GM21367 (cell line): ENCODE results near the gene PAN3.

Experiments
- ATAC-seq: cut with Tn5 transposase; IDR thresholded peaks from one replicate; pipeline ENCODE4 v1.9.1; 2021; ENCODE audit not compliant: unreplicated experiment

The PAN3 gene

GRCh38 chr13:28219408-28220099 lies 81.2 kb downstream of the PAN3 start:
- ATAC-seq = no peak

- no peak for ATAC-seq
Observed at GRCh38 chr13:28220166-28220565, 81.8 kb downstream of the PAN3 start.

- no peak for ATAC-seq
Observed at GRCh38 chr13:28229522-28230411, 91.4 kb downstream of the PAN3 start.

DNA sequence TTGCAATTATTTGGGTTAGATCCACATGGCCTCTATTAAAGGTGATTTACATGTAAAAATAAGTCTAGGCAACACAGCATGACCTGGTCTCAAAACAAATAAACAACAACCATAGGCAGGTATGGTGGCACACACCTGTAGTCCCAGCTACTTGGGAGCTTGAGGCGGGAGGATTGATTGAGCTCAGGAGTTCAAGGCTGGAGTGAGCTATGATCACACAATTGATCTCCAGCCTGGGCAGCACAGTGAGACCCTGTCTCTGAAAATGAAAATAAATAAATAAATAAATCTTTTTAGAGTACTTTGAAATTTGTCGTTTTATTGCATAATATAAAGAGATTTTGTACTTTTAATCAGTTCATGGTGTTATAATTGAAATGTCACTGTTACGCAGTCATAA lies 93.3 kb downstream of the PAN3 start:
- no peak for ATAC-seq

DNA sequence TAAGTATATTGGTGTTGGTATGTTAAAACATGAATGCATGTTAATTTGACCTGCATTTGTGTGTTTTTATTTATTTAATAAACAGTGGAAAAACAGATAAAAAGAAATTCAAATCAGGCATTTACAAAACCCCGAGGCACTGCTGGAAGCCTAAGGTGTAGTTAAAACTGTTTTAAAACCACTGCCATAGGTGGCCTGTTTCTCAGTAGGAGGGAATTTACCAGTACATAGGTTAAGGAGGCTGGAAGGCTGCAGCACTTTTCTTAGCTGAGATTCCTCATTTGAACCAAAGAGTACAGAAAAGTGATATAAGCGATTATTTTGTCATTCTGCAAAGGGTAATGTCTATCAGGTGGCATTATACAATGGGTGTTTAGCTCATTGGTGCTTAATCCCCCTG lies 99.6 kb downstream of the PAN3 start:
- no peak for ATAC-seq

- no peak for ATAC-seq
Observed at GRCh38 chr13:28239374-28239773, 101.0 kb downstream of the PAN3 start.

DNA sequence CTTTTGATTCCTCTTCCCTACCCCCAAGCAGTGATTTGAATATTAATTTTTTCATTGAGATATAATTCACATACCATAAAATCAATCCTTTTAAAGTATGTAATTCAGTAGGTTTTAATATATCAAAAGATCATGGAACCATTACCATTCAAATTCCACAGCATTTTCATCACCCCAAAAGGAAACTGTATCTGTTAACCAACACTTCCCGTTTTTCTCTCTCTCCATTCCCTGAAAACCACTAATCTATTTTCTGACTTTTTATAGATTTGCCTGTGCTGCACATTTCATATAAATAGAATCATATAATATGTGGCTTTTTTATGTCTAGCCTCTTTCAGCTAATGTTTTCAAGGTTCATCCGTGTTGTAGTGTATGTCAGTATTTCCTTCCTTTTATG lies 107.1 kb downstream of the PAN3 start:
- ATAC-seq = no peak

DNA sequence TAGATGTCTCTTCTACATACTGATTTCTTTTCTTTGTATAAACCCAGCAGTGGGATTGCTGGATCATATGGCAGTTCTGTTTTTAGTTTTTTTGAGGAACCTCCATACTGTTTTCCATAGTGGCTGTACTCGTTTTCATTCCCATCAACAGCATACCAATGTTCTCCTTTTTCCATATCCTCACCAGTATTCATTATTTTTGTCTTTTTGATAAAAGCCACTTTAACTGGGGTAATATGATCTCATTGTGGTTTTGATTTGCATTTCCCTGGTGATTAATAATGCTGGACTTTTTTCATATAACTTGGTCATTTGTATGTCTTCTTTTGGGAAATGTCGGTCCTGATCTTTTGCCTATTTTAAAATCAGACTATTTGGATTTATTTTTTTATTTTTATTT lies 108.5 kb downstream of the PAN3 start:
- no peak for ATAC-seq

GRCh38 chr13:28248080-28248479 lies 109.7 kb downstream of the PAN3 start:
- no peak for ATAC-seq

DNA sequence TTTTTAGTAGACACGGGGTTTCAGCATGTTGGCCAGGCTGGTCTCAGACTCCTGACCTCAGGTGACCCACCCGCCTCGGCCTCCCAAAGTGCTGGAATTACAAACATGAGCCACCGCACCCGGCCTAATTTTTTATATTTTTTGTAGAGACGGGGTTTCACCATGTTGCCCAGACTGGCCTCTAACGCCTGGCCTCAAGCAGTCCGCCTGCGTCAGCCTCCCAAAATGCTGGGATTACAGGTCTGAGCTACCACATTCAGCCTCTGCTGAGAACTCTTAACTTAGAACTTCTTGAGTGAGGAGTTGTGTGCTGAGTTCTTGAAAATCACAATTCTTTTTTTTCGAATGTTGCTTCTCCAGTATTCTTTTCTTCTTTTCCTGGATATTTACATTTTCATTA lies 112.2 kb downstream of the PAN3 start:
- no peak for ATAC-seq

- no peak for ATAC-seq
Observed at GRCh38 chr13:28251466-28251865, 113.1 kb downstream of the PAN3 start.

GRCh38 chr13:28252547-28252946 lies 114.2 kb downstream of the PAN3 start:
- no peak for ATAC-seq

GRCh38 chr13:28257305-28257704 lies 119.0 kb downstream of the PAN3 start:
- no peak for ATAC-seq

GRCh38 chr13:28258417-28258816 lies 120.1 kb downstream of the PAN3 start:
- no peak for ATAC-seq

DNA sequence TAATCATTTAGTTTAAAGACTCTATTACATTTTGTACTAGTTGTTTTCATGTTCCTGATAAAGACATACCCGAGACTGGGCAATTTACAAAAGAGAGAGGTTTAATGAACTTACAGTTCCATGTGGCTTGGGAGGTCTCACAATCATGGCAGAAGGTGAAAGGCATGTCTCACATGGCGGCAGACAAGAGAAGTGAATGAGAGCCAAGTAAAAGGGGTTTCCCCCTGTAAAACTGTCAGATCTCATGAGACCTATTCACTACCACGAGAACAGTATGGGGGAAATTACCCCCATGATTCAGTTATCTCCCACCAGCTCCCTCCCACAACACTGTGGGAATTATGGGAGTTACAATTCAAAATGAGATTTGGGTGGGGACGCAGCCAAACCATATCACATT lies 129.2 kb downstream of the PAN3 start:
- no peak for ATAC-seq

GRCh38 chr13:28268800-28269223 lies 130.5 kb downstream of the PAN3 start:
- ATAC-seq = peak; percentile 96

- ATAC-seq = no peak
Observed at GRCh38 chr13:28271056-28271840, 132.9 kb downstream of the PAN3 start.

DNA sequence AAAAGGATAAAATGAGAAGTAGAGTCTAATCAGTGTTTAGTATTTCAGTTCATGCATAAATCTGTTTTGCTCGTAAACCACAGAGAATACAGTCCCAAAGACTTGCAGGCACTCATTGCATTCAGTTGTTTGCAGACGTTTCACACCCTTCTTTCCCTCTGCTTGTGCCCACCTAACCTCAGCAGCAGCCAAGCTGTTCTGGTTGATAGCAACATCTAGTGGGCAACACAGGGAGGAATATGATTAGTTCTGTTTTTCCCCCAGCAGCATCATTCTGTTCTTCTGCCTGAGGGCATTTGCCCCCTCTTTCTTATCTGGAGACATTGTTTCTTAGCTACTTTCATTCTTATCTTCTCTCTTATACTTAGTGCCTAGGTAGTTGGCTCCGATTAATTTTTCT lies 135.6 kb downstream of the PAN3 start:
- ATAC-seq = no peak

GRCh38 chr13:28282451-28282850 lies 144.1 kb downstream of the PAN3 start:
- no peak for ATAC-seq

GRCh38 chr13:28283600-28283999 lies 145.3 kb downstream of the PAN3 start:
- no peak for ATAC-seq

- peak; percentile 52 for ATAC-seq
Observed at GRCh38 chr13:28286263-28286662, 147.9 kb downstream of the PAN3 start.

DNA sequence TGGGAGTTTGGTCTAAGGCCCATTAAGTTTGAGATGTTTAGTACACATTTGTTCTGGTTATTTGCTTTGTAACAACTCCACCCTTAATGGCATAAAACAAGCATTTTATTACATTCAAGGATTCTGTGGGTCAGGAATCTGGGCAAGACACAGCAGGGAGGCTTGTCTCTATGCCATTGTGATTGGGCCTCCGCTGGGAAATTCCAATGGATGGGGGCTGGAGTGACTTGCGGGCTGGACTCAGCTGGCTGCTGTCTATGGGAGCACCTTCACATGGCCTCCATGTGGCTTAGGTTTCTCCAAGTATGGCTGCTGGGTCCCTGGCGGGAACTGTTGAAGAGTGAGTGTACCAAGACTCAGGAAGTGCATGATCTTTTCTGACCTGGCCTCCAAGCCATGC lies 159.0 kb downstream of the PAN3 start:
- no peak for ATAC-seq
